Fibroblast of peridontal ligament (primary cell): Measurements from ENCODE around the gene HSPB6.
A peak's percentile ranks its signal among the peaks of the same experiment; 100 is the strongest.

Experiments used
- DNase-seq: peaks from one replicate; pipeline ENCODE4 v3.0.0-alpha.2; 2010; ENCODE audit errors: extremely low read depth

HSPB6 gene

GRCh38 chr19:35767288-35768081 lies 10.7 kb upstream of the HSPB6 start:
- no peak for DNase-seq

- no peak for DNase-seq
Observed at GRCh38 chr19:35766571-35767104, 9.8 kb upstream of the HSPB6 start.

- DNase-seq = no peak
Observed at GRCh38 chr19:35764432-35765315, 7.8 kb upstream of the HSPB6 start.

GRCh38 chr19:35760711-35761349 lies 4.0 kb upstream of the HSPB6 start:
- no peak for DNase-seq

GRCh38 chr19:35759697-35760096 lies 2.9 kb upstream of the HSPB6 start:
- no peak for DNase-seq

- peak; percentile 100 for DNase-seq
Observed at GRCh38 chr19:35757749-35758608, 1.1 kb upstream of the HSPB6 start, which contains the start of gene PROSER3. Gene PROSER3 (plus strand): TSS chr19:35758176. CDS start chr19:35758216, 40 bp downstream.

GRCh38 chr19:35757231-35757748 lies 461 bp upstream of the HSPB6 start:
- peak; percentile 95 for DNase-seq

GRCh38 chr19:35755550-35756376 lies 1.1 kb downstream of the HSPB6 start:
- DNase-seq = no peak

GRCh38 chr19:35755131-35755549 lies 1.7 kb downstream of the HSPB6 start:
- DNase-seq = no peak

- no peak for DNase-seq
Observed at GRCh38 chr19:35754370-35755130, 2.3 kb downstream of the HSPB6 start.

GRCh38 chr19:35753634-35754369 lies 3.0 kb downstream of the HSPB6 start:
- no peak for DNase-seq

GRCh38 chr19:35752746-35753350 lies 4.0 kb downstream of the HSPB6 start:
- no peak for DNase-seq

- no peak for DNase-seq
Observed at GRCh38 chr19:35751839-35752745, 4.7 kb downstream of the HSPB6 start.

GRCh38 chr19:35750167-35750566 lies 6.7 kb downstream of the HSPB6 start:
- DNase-seq = no peak

GRCh38 chr19:35748106-35749020 lies 8.5 kb downstream of the HSPB6 start, which contains the start of gene LIN37:
Gene LIN37 (plus strand): TSS chr19:35748576. CDS start chr19:35748725, 149 bp downstream.
- peak; percentile 100 for DNase-seq

GRCh38 chr19:35746531-35746930 lies 10.3 kb downstream of the HSPB6 start:
- no peak for DNase-seq
